Measurements from ENCODE around the gene ZNF106. TPM values are rescaled to one million over a fixed set of nuclear protein-coding genes. Genes with fewer than 3 reads are reported as not detected.

Gene ZNF106
- total RNA-seq, 1 experiment from 2014 or later, result 28.5 TPM

DNA sequence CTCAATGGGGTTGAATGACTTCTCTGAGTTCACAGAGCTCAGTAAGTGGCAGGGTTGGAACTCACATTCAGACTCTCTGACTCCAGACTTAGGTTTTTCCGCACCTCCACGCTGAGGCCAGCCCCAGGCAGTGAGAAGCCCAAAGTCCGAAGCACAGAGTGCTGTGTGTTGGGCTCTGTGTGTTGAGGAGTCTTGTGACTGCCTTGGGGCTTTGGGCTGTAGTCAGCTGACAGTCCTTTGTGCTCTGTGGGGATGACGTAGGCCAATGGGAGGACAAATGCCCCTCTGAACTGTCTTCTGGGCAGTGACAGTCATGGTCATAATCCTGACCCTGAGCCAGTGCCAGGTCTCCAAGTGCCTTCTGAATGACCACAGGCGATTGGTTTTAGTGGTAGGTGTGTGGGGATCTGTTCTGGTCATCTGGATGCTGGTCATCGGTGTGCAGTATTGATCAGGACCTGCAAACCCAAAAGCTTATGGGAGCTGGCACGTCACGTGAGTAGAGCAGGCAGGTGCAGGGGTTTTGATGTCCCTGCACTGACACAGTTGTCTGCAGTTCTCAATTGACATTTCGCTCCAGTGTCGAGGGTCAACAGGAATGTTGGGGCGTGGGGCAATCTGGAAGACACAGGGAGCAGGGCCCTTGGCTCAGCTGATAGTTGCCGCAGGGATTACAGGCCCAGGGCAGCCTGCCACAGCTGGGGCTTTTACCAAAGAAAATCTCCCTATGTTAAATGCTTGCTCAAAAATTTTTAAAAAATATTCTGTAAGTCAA lies 86.3 kb downstream of the ZNF106 start:
- no TSS peak for BruUV-seq (replicated peaks)
- RAD21 ChIA-PET (ENCODE audit: low non-redundant PET in 1 of 2, low total read pairs in 2 of 2, uncharacterized antibody in 2 of 2, unreplicated experiment in 2 of 2), result no interaction called here
- DNase-seq (ENCODE audit: low read depth, low spot score) (no peak), ATAC-seq (no peak)
- Histone ChIP-seq H3K9ac (ENCODE audit: low read length) (no peak overlapping the region), H3K36me3 (ENCODE audit: control insufficient read depth in 1 of 2, insufficient read depth in 2 of 2, low read length in 2 of 2) (no peaks in the 10 kb centered on the region), H3K79me2 (ENCODE audit: insufficient read depth, low read length) (no peaks in the 10 kb centered on the region), H2AFZ (ENCODE audit: low read depth, low read length, poor library complexity, severe bottlenecking) (no peak overlapping the region), H3K9me3 (ENCODE audit: control insufficient read depth in 1 of 2, insufficient read depth in 1 of 2, low read depth in 1 of 2, low read length in 2 of 2) (no peaks in the 10 kb centered on the region), H3K4me3 (replicated peaks in 1 of 2; ENCODE audit: low read depth in 1 of 2, low read length in 2 of 2) (no peak overlapping the region), H3K9me2 (ENCODE audit: insufficient read depth) (no peaks in the 10 kb centered on the region), H3K4me2 (ENCODE audit: low read length) (no peak overlapping the region), H3K4me1 (ENCODE audit: control insufficient read depth in 1 of 2, insufficient read depth in 2 of 2, low read length in 2 of 2) (peaks cover 0 to 18% of the 10 kb centered on the region in 2 experiments; a peak in 2 of 4 replicates), H3K27me3 (ENCODE audit: insufficient read depth, low read length) (no peaks in the 10 kb centered on the region), H4K20me1 (ENCODE audit: insufficient read depth) (no peaks in the 10 kb centered on the region), H3K27ac (ENCODE audit: low read depth, low read length) (no peak overlapping the region)
- CTCF ChIA-PET, result no interaction called here
- TF ChIP-seq ZFX (IDR thresholded peaks at IDR 0.05), result no peak
- intact Hi-C loops (cut with micrococcal nuclease), result no loop called here
- POLR2A ChIA-PET, result no interaction called here

DNA sequence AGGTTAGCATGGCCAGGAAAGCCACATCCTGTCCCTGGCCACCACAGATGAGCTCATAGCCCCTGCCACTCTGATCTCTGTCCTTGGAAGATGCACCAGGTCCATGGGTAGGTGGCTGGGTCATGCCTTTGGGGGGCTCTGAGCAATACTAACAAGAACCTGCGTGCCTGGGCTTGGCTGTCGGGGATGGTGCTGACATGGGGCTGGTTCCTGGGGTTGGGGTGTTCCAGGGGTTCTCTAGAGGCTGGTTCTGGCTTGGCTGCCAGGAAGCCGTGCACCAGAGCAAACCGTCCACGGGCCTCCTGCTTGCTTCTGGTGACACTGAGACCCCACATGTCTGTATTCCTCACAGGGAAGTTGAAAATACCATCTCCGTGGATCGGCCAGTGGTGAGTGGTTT lies 87.6 kb downstream of the ZNF106 start:
- Histone ChIP-seq H2AFZ (ENCODE audit: low read depth, low read length, poor library complexity, severe bottlenecking) (no peak overlapping the region), H3K4me2 (ENCODE audit: low read length) (no peak overlapping the region), H3K9ac (ENCODE audit: low read length) (no peak overlapping the region), H3K9me2 (ENCODE audit: insufficient read depth) (no peaks in the 10 kb centered on the region), H3K27me3 (ENCODE audit: insufficient read depth, low read length) (no peaks in the 10 kb centered on the region), H3K79me2 (ENCODE audit: insufficient read depth, low read length) (no peaks in the 10 kb centered on the region), H3K4me1 (ENCODE audit: control insufficient read depth in 1 of 2, insufficient read depth in 2 of 2, low read length in 2 of 2) (peaks cover 0 to 18% of the 10 kb centered on the region in 2 experiments; a peak in 2 of 4 replicates), H3K27ac (ENCODE audit: low read depth, low read length) (no peak overlapping the region), H4K20me1 (ENCODE audit: insufficient read depth) (no peaks in the 10 kb centered on the region), H3K36me3 (ENCODE audit: control insufficient read depth in 1 of 2, insufficient read depth in 2 of 2, low read length in 2 of 2) (no peaks in the 10 kb centered on the region), H3K9me3 (ENCODE audit: control insufficient read depth in 1 of 2, insufficient read depth in 1 of 2, low read depth in 1 of 2, low read length in 2 of 2) (no peaks in the 10 kb centered on the region), H3K4me3 (replicated peaks in 1 of 2; ENCODE audit: low read depth in 1 of 2, low read length in 2 of 2) (no peak overlapping the region)
- ChIA-PET POLR2A (no interaction called here), RAD21 (ENCODE audit: low non-redundant PET in 1 of 2, low total read pairs in 2 of 2, uncharacterized antibody in 2 of 2, unreplicated experiment in 2 of 2) (no interaction called here), CTCF (no interaction called here)
- ATAC-seq, result no peak
- no peak for DNase-seq (ENCODE audit: low read depth, low spot score)
- intact Hi-C loops (cut with micrococcal nuclease), result no loop called here
- no TSS peak for BruUV-seq (replicated peaks)
- TF ChIP-seq POLR2A (IDR thresholded peaks at IDR 0.05; ENCODE audit: borderline replicate concordance, extremely low read depth, insufficient read depth, insufficient read length) (no peak), ZNF274 (IDR thresholded peaks at IDR 0.05; ENCODE audit: low read depth, low read length) (no peak), CBX3 (IDR thresholded peaks at IDR 0.05; ENCODE audit: low read depth) (no peak), SRF (IDR thresholded peaks at IDR 0.05; ENCODE audit: low read depth) (no peak), CEBPB (IDR thresholded peaks at IDR 0.05; ENCODE audit: low read depth) (no peak), ZFX (IDR thresholded peaks at IDR 0.05) (no peak), JUND (IDR thresholded peaks at IDR 0.05) (no peak), YY1 (IDR thresholded peaks at IDR 0.05; ENCODE audit: extremely low read depth, insufficient replicate concordance, low read depth, low read length) (no peak), SP1 (IDR thresholded peaks at IDR 0.05; ENCODE audit: low read depth) (no peak), EZH2phosphoT487 (IDR thresholded peaks at IDR 0.05; ENCODE audit: borderline replicate concordance) (no peak)
